Natural killer cell (primary cell): ENCODE measurements around the gene CHIC2. TPM values are rescaled to one million over a fixed set of nuclear protein-coding genes. Genes with fewer than 3 reads are reported as not detected.

Source experiments
- ATAC-seq, 3 donors: fragments of 150-1000 bp in 2 of 3; fragments of 200-7000 bp in 1 of 3; cut with Tn5 transposase; 1 replicate in 1 of 3; 2 replicates in 2 of 3; pipeline ENCODE4 v1.10.0; 2021; ENCODE audit warnings: mild to moderate bottlenecking in 2 of 3, moderate library complexity in 2 of 3
- DNase-seq, 2 donors: peaks; one replicate each; pipeline versions ENCODE4 v3.0.0 to v3.0.0-alpha.2; 2013 to 2021; ENCODE audit warnings: mixed read lengths in 1 of 2
- H3K27ac ChIP-seq: one replicate; pipeline ENCODE4 v1.5.1; 2013; ENCODE audit warnings: mild to moderate bottlenecking, low read length
- H3K27me3 ChIP-seq: one replicate; pipeline ENCODE4 v1.6.1; 2013; ENCODE audit warnings: low read length; ENCODE audit not compliant: control insufficient read depth, insufficient read depth
- H3K36me3 ChIP-seq: one replicate; pipeline ENCODE4 v1.6.1; 2013; ENCODE audit warnings: low read length; ENCODE audit not compliant: control insufficient read depth, insufficient read depth
- H3K4me1 ChIP-seq: one replicate; pipeline ENCODE4 v1.6.1; 2013; ENCODE audit warnings: low read length; ENCODE audit not compliant: control insufficient read depth, insufficient read depth
- H3K4me3 ChIP-seq: one replicate; pipeline ENCODE4 v1.5.1; 2013; ENCODE audit warnings: low read length
- H3K9me3 ChIP-seq: one replicate; pipeline ENCODE4 v1.6.1; 2013; ENCODE audit warnings: low read length; ENCODE audit not compliant: control insufficient read depth, insufficient read depth
- H3K27ac Mint-ChIP-seq, 2 donors: one replicate each; pipeline ENCODE4 v1.8.0; 2022; ENCODE audit warnings: mild to moderate bottlenecking in 2 of 2, mixed read lengths in 2 of 2, moderate library complexity in 1 of 2
- H3K27me3 Mint-ChIP-seq, 2 donors: one replicate each; pipeline ENCODE4 v1.8.0; 2022; ENCODE audit warnings: low read depth in 2 of 2, mixed read lengths in 2 of 2
- H3K36me3 Mint-ChIP-seq: one replicate; pipeline ENCODE4 v1.8.0; 2022; ENCODE audit warnings: mixed read lengths
- H3K4me1 Mint-ChIP-seq, 2 donors: one replicate each; pipeline ENCODE4 v1.8.0; 2022; ENCODE audit warnings: mixed read lengths in 2 of 2
- H3K4me3 Mint-ChIP-seq: one replicate; pipeline ENCODE4 v1.8.0; 2022; ENCODE audit warnings: mild to moderate bottlenecking, moderate library complexity, mixed read lengths
- H3K9me3 Mint-ChIP-seq, 2 donors: one replicate each; pipeline ENCODE4 v1.8.0; 2022; ENCODE audit warnings: mixed read lengths in 2 of 2
- CTCF ChIP-seq: fragments of 200-600 bp; IDR thresholded peaks from one replicate; pipeline ENCODE4 v1.8.0; 2022; ENCODE audit warnings: antibody characterized with exemption
- WGBS: methylation state at CpG from one replicate; pipeline ENCODE4 v1.1.7; 2013; ENCODE audit warnings: missing lambda C conversion rate; ENCODE audit not compliant: insufficient coverage; 5-methylcytosine and 5-hydroxymethylcytosine counted together
- intact Hi-C: fragments of 100-400 bp; cut with micrococcal nuclease; formaldehyde crosslinking; loops from one replicate; pipeline ENCODE4 v1.14.2; 2022
- total RNA-seq, 4 donors: library from RNA; stranded (reverse); fragments of 120-200 nt in 1 of 4; gene quantifications; one replicate each; pipeline versions ENCODE4 v1.2.3 to v1.2.4, GENCODE V29; 2013 to 2022

CHIC2 gene
- total RNA-seq, 3 donors from 2014 or later (not counting 1 experiment from before 2014, with no cell fraction given), result 62.0 to 85.0 (median 79.7) TPM

DNA sequence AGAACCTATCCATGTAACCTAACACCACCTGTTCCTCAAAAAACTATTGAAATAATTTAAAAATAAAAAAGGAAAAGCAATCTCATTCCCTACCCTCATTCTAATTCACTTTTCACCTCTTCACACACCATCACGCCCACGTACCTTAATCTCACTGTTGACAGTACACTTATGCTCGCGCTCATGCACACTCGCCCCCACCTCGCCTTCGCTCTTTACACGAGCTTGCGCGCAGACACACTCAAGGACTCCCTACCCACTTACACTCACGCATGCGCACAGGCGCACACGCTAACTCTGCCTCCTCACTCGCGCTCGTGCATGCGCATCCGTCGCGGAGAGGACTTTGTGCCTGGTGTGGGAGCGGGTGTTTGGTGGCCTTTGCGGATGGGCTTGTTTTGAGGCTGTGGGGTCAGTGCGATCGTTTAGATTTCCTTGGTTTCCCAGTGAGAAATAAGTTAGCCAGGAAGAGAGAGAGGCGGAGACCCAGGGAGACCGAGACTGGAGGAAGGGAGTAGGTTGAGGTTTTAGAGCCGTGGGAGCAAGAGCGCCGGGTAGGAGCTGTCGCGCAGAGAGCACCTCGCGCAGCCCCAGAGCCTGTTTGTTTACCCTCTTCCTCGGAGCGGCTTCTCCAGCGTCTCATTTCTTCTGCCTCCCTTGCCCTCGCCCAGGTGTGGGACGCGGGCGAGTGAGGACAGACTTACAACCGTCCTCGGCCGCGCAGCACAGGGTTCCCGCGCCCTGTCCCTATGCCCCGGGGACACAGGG is 27.4 kb upstream of the CHIC2 start:
- Mint-ChIP-seq H3K4me3 (peak overlapping the region; percentile 84), H3K36me3 (no peaks in the 10 kb centered on the region), H3K4me1 (peaks cover 19 to 30% of the 10 kb centered on the region in 2 donors), H3K9me3 (no peaks in the 10 kb centered on the region), H3K27me3 (peaks cover 63 to 65% of the 10 kb centered on the region in 2 donors), H3K27ac (peak overlapping the region in 1 of 2 donors; percentile 51)
- ATAC-seq (peak; percentile 83 to 91 (median 90)), DNase-seq (peak; percentile 63 to 93)
- Histone ChIP-seq H3K4me3 (peak overlapping the region; percentile 25), H3K9me3 (no peaks in the 10 kb centered on the region), H3K27ac (no peak overlapping the region), H3K36me3 (no peaks in the 10 kb centered on the region), H3K27me3 (peaks cover 40% of the 10 kb centered on the region), H3K4me1 (peaks cover 20% of the 10 kb centered on the region)
- 2% methylated on average over 48 of the region's 48 CpGs for WGBS
- intact Hi-C loops, result no loop called here
- TF ChIP-seq CTCF, result no peak

DNA sequence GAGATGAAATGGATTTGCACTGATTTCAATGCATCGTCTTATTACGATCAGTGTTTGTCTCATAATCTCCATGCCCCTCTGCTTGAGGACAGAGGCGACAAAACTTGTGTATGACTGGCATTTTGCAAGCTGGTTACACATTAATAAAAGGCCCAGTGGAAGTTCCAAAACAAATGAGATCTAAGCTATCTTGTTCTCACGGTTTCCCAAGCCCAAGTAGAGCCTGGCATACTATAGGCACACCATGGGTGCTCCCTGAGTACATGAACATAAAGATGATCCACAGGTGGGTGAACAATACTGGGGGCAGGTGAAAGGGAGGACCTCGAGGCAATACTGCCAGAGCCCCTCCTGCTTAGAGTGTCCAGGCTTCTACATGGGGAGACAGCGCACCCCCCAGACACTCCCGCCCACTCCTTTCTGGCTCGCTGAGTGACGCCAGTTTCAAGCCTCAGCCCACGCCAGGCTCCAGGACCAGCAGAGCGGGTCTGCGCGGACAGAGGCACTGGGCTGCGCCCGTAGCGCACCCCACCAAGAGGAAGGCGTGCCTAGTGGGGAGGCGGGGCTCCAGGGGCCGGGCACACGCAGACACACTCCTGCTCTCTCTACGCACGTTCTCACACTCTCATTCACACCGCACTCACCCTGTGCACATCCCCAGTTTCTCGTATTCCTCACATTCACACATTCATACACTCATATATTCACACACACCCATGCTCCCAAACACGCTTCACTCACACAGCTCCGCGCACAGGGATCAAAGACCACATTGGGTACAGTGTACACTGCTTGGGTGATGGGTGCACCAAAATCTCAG is 26.6 kb upstream of the CHIC2 start:
- Histone ChIP-seq H3K27ac (no peak overlapping the region), H3K27me3 (peaks cover 33% of the 10 kb centered on the region), H3K4me1 (peaks cover 20% of the 10 kb centered on the region), H3K9me3 (no peaks in the 10 kb centered on the region), H3K36me3 (no peaks in the 10 kb centered on the region), H3K4me3 (peak overlapping the region; percentile 25)
- 29% methylated on average over 27 of the region's 27 CpGs for WGBS
- H3K27ac Mint-ChIP-seq, result peak overlapping the region in 1 of 2 donors; percentile 51
- no peak for TF ChIP-seq CTCF
- DNase-seq (peak in 1 of 2 donors; percentile 54), ATAC-seq (peak; percentile 55 to 59 (median 55))
- H3K4me3 Mint-ChIP-seq, result peak overlapping the region; percentile 84
- intact Hi-C loops, result no loop called here
- peaks cover 19 to 30% of the 10 kb centered on the region in 2 donors for H3K4me1 Mint-ChIP-seq
- no peaks in the 10 kb centered on the region for H3K9me3 Mint-ChIP-seq
- H3K27me3 Mint-ChIP-seq, result peaks cover 63% of the 10 kb centered on the region in 2 donors
- H3K36me3 Mint-ChIP-seq, result no peaks in the 10 kb centered on the region

- peaks cover 20% of the 10 kb centered on the region for H3K4me1 ChIP-seq
- WGBS, result 95% methylated on average over 7 of the region's 8 CpGs
- Mint-ChIP-seq H3K4me1 (peaks cover 19 to 27% of the 10 kb centered on the region in 2 donors), H3K9me3 (no peaks in the 10 kb centered on the region), H3K27ac (no peak overlapping the region), H3K27me3 (peaks cover 58 to 59% of the 10 kb centered on the region in 2 donors), H3K4me3 (peak overlapping the region; percentile 45), H3K36me3 (no peaks in the 10 kb centered on the region)
- TF ChIP-seq CTCF, result no peak
- H3K36me3 ChIP-seq, result no peaks in the 10 kb centered on the region
- DNase-seq (no peak), ATAC-seq (no peak)
- intact Hi-C loops, result no loop called here
- no peak overlapping the region for H3K27ac ChIP-seq
- H3K9me3 ChIP-seq, result no peaks in the 10 kb centered on the region
- H3K27me3 ChIP-seq, result peaks cover 32% of the 10 kb centered on the region
- no peak overlapping the region for H3K4me3 ChIP-seq
Measured at GRCh38 chr4:54090404-54090803, 26.0 kb upstream of the CHIC2 start.
